SJCRH30 (cell line): ENCODE data around the gene NELL2. TPM values are rescaled to one million over a fixed set of nuclear protein-coding genes. Genes with fewer than 3 reads are reported as not detected.
A peak's percentile ranks its signal among the peaks of the same experiment; 100 is the strongest.
"Not testable (repeated sequence)": the region's sequence is repeated elsewhere in the genome, so short reads cannot be mapped to it uniquely, and the experiment has no call there.

Experiments
- DNase-seq, 2 experiments: peaks; one replicate each; pipeline ENCODE4 v3.0.0-alpha.2; 2015 to 2020
- H3K27ac ChIP-seq: fragments of 250-450 bp; sonication (Bioruptor Pico); 2 replicates; pipeline ENCODE4 v1.5.1; 2020; ENCODE audit warnings: mild to moderate bottlenecking, moderate library complexity
- H3K27me3 ChIP-seq: fragments of 250-450 bp; sonication (Bioruptor Pico); 2 replicates; pipeline ENCODE4 v1.5.1; 2020; ENCODE audit warnings: mild to moderate bottlenecking, moderate library complexity
- H3K36me3 ChIP-seq: fragments of 250-450 bp; sonication (Bioruptor Pico); 2 replicates; pipeline ENCODE4 v1.5.1; 2020; ENCODE audit warnings: mild to moderate bottlenecking, moderate library complexity
- H3K4me1 ChIP-seq: fragments of 250-450 bp; sonication (Bioruptor Pico); 2 replicates; pipeline ENCODE4 v1.5.1; 2020; ENCODE audit warnings: mild to moderate bottlenecking, moderate library complexity
- H3K4me3 ChIP-seq: fragments of 250-450 bp; sonication (Bioruptor Pico); 2 replicates; pipeline ENCODE4 v1.5.1; 2020; ENCODE audit warnings: mild to moderate bottlenecking, moderate library complexity
- H3K9me3 ChIP-seq: fragments of 250-450 bp; sonication (Bioruptor Pico); replicated peaks from 2 replicates; pipeline ENCODE4 v1.5.1; 2020; ENCODE audit warnings: mild to moderate bottlenecking, moderate library complexity
- total RNA-seq: library from RNA; depleted of rRNA; stranded (reverse); fragments of >200 nt; shearing (Covaris generic); gene quantifications from 2 replicates; pipeline ENCODE4 v1.2.3, GENCODE V29; 2014

The NELL2 gene
- total RNA-seq, 1 experiment from 2014 or later: 2.7 TPM

DNA sequence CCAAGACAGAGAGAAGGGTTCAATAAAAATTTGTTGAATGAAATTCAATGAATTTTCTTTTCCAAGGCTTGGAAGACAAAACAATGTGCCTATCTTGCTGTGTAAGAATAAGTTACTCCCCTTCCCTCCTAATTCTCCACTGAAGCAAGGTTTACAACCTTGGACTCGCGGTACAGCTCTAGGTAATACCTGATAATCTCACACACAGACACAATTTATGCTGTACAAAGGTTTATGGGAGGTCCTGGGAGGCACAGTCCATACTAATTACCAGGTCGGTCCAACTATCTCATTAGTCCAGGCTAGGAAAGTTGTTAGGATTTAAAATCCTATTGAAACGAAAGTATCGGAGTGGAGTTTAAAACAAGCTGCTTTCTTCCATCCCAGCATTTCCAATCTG lies 42.6 kb downstream of the NELL2 start:
- H3K4me3 ChIP-seq: no peak overlapping the region
- H3K9me3 ChIP-seq: no peaks in the 10 kb centered on the region; the same call in 1 of the 2 replicates
- H3K27ac ChIP-seq: no peak overlapping the region
- DNase-seq: no peak
- no peaks in the 10 kb centered on the region; the same call in 1 of the 2 replicates for H3K27me3 ChIP-seq
- H3K4me1 ChIP-seq: no peaks in the 10 kb centered on the region; the same call in 1 of the 2 replicates
- no peaks in the 10 kb centered on the region for H3K36me3 ChIP-seq

DNA sequence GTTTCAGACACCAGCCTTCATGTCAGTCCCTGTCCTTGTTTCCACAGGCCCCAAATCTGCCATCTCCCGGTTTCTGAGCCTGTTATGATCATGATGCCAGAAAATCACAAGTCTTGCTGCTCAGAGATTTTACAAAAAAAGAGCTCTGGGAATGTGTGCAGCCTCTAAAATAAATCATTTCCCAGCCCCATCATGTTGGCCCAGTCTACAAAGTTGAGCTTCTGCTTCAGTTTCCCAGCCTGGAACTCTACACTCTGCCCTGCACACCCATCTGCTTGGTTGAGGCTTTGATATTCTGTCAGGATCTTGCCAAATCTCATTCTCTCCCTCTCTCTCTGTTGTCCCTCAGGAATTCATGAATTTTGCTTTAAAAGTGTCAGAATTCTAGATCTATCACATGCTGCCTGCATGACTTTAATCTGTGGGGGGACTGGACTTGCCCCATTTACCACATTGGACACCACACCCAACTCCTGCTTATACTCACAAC lies 45.5 kb downstream of the NELL2 start:
- Histone ChIP-seq H3K27me3 (no peaks in the 10 kb centered on the region), H3K9me3 (no peaks in the 10 kb centered on the region; the same call in 1 of the 2 replicates), H3K4me1 (no peaks in the 10 kb centered on the region; the same call in 1 of the 2 replicates), H3K4me3 (no peak overlapping the region), H3K27ac (no peak overlapping the region), H3K36me3 (no peaks in the 10 kb centered on the region)
- no peak for DNase-seq

DNA sequence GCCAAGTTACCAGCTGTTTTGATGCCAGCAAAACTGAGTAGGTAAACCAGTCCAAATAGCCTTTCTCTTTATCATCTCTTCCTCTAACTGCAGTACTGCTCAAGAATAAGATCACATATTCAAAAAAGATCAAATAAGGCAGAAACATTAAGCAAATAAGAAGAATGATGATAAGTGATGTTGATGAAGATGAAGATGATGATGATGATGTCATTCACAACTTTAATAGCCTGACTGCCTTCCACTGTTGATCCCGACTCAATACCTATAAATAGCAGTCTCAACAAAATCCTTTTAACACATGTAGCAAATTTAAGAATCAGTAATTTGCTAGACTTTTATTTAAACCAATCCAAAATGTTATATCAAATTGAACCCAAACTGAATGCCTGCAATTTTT lies 47.1 kb downstream of the NELL2 start:
- Histone ChIP-seq H3K27me3 (no peaks in the 10 kb centered on the region), H3K36me3 (no peaks in the 10 kb centered on the region), H3K27ac (no peak overlapping the region), H3K4me1 (no peaks in the 10 kb centered on the region; the same call in 1 of the 2 replicates), H3K4me3 (no peak overlapping the region), H3K9me3 (no peaks in the 10 kb centered on the region; the same call in 1 of the 2 replicates)
- no peak for DNase-seq

DNA sequence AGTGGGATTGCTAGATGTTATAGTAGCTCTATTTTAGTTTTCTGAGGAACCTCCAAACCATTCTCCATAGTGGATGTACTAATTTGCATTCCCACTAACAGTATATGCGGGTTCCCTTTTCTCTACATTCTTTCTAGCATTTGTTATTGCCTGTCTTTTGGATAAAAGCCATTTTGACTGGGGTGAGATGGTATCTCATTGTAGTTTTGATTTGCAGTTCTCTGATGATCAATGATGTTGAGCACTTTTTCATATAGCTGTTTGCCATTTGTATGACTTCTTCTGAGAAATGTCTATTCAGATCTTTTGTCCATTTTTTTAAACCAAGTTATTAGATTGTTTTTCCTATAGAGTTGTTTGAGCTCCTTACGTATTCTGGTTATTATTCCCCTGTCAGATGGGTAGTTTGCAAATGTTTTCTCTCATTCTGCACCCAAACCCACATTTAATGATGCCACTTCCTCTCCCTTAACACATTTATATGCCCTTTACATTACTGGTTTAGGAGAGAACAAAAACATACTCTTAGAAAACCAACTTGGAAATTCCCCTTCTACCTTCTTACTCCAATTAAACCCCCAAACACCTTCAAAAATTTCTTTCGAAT lies 48.2 kb downstream of the NELL2 start:
- Histone ChIP-seq H3K4me3 (no peak overlapping the region), H3K4me1 (no peaks in the 10 kb centered on the region), H3K27me3 (no peaks in the 10 kb centered on the region), H3K9me3 (no peaks in the 10 kb centered on the region; the same call in 1 of the 2 replicates), H3K36me3 (no peaks in the 10 kb centered on the region), H3K27ac (no peak overlapping the region)
- no peak for DNase-seq

DNA sequence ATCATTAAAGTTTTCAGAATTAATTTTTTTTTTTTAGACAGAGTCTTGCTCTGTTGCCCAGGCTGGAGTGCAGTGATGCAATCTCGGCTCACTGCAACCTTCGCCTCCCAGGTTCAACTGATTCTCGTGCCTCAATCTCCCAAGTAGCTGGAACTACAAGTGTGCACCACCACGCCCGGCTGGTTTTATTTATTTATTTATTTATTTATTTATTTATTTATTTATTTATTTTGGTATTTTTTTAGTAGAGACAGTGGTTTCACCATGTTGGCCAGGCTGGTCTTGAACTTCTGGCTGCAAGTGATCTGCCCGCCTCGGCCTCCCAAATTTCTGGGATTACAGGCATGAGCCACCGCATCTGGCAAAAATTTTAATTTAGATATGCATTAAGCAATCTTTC lies 54.4 kb downstream of the NELL2 start:
- not testable (repeated sequence) for H3K4me3 ChIP-seq, DNase-seq, H3K36me3 ChIP-seq, H3K9me3 ChIP-seq, H3K4me1 ChIP-seq, H3K27me3 ChIP-seq, H3K27ac ChIP-seq

DNA sequence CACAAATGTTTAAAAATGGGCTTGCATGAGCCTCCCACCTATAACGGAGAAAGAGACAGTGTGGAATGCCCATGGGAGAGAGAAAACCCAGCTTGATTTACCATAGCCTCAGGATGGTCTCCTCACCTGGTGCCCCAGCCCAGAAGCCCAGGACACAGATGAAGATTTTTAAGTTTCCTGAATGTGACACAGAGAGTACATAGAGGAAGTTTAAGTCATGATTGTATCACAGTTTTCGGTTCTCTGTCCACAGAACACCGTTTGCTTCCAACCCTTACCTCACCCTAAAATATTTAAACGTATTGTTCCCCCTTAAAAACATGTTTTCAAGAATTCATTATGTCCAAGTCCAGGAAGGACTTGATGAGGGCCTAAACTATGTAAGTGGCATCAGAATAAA lies 56.2 kb downstream of the NELL2 start:
- H3K27ac ChIP-seq: no peak overlapping the region
- no peak overlapping the region for H3K4me3 ChIP-seq
- no peaks in the 10 kb centered on the region for H3K9me3 ChIP-seq
- no peaks in the 10 kb centered on the region for H3K27me3 ChIP-seq
- DNase-seq: no peak
- H3K36me3 ChIP-seq: no peaks in the 10 kb centered on the region
- H3K4me1 ChIP-seq: no peaks in the 10 kb centered on the region

DNA sequence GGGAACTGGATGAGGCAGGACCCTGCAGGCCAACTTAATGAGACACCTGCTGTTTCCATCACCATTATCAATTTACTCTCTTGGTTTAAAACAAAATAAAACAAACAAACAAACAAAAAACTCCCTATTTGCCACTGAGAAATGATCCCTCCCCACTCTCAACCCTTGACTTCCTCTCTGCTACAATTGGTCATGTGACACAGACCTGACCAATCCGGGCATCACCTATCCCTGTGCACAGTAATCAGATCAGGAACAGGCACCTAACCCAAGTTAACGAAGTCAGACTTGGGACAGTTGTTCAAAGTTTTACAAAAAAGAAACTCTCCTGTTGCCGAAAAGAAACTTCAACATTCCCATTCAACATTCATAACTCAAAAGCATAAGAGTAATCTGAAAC lies 58.4 kb downstream of the NELL2 start:
- no peaks in the 10 kb centered on the region for H3K27me3 ChIP-seq
- no peaks in the 10 kb centered on the region for H3K36me3 ChIP-seq
- H3K4me1 ChIP-seq: no peaks in the 10 kb centered on the region
- H3K9me3 ChIP-seq: no peaks in the 10 kb centered on the region
- peak in 1 of 2 experiments; percentile 14 for DNase-seq
- no peak overlapping the region for H3K27ac ChIP-seq
- H3K4me3 ChIP-seq: no peak overlapping the region

DNA sequence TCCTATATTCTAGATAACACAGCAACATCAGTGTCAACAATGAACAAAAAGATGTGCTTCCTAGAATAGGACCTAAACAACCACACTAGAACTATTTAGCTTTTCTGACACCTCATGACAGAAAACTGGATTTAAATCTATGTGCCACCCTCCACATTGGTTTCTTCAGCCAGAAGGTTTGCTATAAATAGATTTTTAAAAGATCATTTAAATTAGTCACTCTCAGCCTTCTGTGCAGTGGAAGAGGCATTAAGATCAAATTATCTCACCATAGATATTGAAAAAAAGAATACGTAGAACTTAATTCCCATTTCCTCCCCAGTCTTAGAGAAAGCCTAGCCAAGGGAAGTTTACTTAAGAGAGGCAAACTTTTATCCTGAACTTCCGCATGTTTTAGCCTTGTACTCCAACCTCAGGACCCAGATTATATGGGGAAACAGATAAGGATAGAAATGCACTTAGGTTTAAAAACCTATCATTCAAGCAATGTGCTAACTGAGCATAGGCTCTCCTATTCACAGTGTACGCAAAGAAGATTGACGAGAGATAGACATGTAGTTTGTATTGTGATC lies 59.6 kb downstream of the NELL2 start:
- no peaks in the 10 kb centered on the region for H3K27me3 ChIP-seq
- no peak overlapping the region for H3K27ac ChIP-seq
- no peaks in the 10 kb centered on the region for H3K9me3 ChIP-seq
- H3K36me3 ChIP-seq: no peaks in the 10 kb centered on the region
- no peak overlapping the region for H3K4me3 ChIP-seq
- no peak for DNase-seq
- H3K4me1 ChIP-seq: no peaks in the 10 kb centered on the region

DNA sequence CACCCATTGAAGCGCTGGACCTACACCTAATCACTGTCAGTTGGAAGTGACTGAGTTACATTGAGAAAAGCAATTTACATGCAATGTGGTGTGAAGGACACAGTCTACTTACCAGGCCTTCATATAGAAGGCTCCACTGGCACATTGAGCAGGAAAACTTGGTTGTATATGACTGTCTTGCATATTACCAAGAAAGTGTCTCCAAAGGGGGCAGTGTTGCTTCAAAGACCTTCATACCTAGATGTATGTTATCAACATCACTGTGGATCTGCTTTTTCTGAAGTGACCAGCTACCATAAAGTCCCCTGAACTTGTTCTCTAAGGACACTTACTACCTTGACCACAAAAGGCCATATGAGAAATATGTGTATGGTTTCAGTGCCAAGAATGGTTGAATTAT lies 64.1 kb downstream of the NELL2 start:
- Histone ChIP-seq H3K36me3 (no peaks in the 10 kb centered on the region), H3K4me1 (no peaks in the 10 kb centered on the region), H3K27ac (no peak overlapping the region), H3K9me3 (no peaks in the 10 kb centered on the region), H3K27me3 (no peaks in the 10 kb centered on the region), H3K4me3 (no peak overlapping the region)
- DNase-seq: peak in 1 of 2 experiments; percentile 33

DNA sequence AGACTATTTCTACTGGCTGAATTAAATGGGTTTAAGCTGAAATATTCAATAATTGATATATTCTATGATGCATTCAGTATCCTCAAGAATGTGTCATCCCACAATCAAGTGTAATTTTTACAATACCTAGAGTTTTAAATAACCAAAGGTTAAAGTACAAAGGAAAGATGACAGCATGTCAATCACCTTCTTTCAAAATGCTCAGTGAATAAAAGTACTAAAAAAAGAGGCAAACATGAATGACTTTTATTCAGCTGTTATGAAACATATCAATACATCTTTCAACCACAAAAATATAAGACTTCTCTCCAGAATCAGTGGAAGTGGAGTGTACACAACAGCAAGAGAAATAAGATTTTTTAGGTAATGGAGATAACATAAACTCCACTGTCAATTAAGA lies 72.0 kb downstream of the NELL2 start:
- Histone ChIP-seq H3K27ac (no peak overlapping the region), H3K9me3 (no peaks in the 10 kb centered on the region), H3K36me3 (no peaks in the 10 kb centered on the region), H3K4me3 (no peak overlapping the region), H3K4me1 (no peaks in the 10 kb centered on the region), H3K27me3 (no peaks in the 10 kb centered on the region)
- DNase-seq: no peak

DNA sequence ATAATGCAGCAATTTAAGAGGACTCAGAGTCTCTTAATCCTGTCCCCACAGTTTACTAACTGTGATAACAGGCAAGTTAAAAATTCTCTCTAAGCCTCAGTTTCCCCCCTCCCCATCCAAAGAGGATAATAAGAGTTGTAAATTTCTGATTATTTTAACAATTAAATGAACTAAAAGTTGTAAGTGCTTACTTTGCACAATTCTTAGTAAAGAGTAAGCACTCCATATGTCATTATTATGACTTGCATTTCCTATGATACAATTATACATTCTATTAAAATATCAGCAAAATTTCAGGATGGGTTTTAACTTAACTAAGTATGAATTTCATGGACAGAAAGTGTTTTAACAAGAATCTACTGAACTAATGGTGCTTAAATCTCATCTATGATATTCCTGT lies 80.1 kb downstream of the NELL2 start:
- H3K4me3 ChIP-seq: no peak overlapping the region
- no peaks in the 10 kb centered on the region for H3K27me3 ChIP-seq
- no peaks in the 10 kb centered on the region for H3K36me3 ChIP-seq
- H3K4me1 ChIP-seq: no peaks in the 10 kb centered on the region
- no peaks in the 10 kb centered on the region for H3K9me3 ChIP-seq
- no peak for DNase-seq
- no peak overlapping the region for H3K27ac ChIP-seq

DNA sequence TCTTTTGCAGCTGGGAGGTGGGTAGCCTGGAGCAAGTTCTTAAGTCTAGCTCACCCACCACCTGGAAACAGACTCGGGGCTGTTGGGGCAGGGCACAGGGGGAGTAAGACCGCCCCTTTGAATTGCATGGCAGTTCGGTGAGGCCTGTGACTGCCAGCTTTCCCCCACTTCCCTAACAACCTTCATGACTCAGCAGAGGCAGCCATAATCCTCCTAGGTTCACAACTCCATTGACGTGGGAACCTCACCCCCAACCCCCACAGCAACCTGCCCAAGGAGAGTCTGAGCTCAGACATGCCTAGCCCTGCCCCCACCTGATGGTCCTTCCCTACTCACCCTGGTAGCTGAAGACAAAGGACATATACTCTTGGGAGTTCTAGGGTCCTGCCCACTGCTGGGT lies 87.4 kb downstream of the NELL2 start:
- H3K27me3 ChIP-seq: no peaks in the 10 kb centered on the region
- H3K36me3 ChIP-seq: no peaks in the 10 kb centered on the region
- DNase-seq: no peak
- no peaks in the 10 kb centered on the region for H3K4me1 ChIP-seq
- H3K9me3 ChIP-seq: no peaks in the 10 kb centered on the region
- H3K4me3 ChIP-seq: no peak overlapping the region
- H3K27ac ChIP-seq: no peak overlapping the region

DNA sequence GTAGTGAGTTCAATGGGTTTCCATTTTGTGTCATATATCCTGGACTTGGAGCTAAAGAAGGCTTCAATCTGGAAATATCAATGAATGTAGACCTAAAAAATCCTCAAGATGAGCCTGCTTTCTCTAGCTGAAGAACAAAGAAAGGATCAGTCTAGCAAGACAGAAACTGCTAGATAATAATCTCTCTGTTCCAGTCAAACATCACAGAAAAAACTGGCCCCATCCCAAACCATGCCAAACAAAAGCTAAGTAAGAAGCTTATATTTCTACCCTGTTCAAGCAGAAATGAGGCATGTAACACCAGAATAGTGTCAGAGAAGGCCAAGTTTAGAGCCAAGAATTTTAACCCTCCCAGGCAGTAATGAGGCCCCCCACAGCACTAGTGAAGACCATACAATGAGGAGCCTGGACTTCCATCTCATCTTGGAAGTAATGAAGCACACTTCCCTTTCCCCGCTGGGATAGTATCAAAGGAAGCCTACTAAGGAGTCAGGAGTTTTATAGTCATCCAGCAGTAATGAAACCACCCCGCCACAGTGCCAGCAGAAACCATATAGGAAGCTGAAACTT lies 95.8 kb downstream of the NELL2 start:
- H3K9me3 ChIP-seq: no peaks in the 10 kb centered on the region
- no peaks in the 10 kb centered on the region for H3K36me3 ChIP-seq
- no peak overlapping the region for H3K27ac ChIP-seq
- no peaks in the 10 kb centered on the region for H3K27me3 ChIP-seq
- no peak overlapping the region for H3K4me3 ChIP-seq
- no peak for DNase-seq
- H3K4me1 ChIP-seq: no peaks in the 10 kb centered on the region

DNA sequence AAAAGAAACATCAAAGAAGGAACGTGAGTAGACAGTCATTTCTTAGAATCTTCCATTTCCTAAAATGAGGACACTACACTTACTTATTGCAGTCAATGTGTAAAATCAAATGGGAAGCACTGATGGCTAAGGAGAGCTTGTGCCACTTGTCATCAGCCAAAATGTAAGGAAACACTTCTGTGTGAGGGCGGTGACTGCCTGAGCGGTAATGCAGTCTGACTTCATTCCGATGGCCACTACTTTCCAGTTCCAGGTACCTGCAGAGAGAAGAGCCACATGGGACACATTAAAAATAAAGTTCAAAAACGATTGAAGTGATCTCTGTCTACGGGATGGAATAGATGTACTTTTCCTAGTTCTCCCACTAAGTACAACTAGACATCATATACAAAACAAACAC lies 96.3 kb downstream of the NELL2 start:
- Histone ChIP-seq H3K27ac (no peak overlapping the region), H3K27me3 (no peaks in the 10 kb centered on the region), H3K4me3 (no peak overlapping the region), H3K36me3 (no peaks in the 10 kb centered on the region), H3K9me3 (no peaks in the 10 kb centered on the region), H3K4me1 (no peaks in the 10 kb centered on the region)
- DNase-seq: no peak

DNA sequence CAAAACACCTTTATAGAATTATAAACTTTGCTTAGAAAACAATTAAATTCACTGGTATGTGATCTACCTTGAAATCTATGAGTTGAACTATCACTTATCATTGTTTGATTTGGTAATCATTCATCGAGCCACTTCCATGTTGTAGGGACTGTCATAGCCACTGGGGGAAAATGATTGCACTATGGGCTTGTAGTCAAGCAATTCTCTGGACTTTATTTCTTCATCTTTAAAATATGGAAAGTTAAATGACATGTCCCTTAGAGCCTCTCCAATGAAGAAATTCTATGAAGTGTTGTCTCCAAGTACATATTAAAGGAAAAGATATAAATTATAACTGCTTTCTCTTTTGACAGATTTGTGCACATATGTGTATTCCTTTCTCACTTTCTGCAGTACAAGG lies 97.3 kb downstream of the NELL2 start:
- Histone ChIP-seq H3K27me3 (no peaks in the 10 kb centered on the region), H3K9me3 (no peaks in the 10 kb centered on the region), H3K36me3 (no peaks in the 10 kb centered on the region), H3K4me1 (no peaks in the 10 kb centered on the region), H3K27ac (no peak overlapping the region), H3K4me3 (no peak overlapping the region)
- no peak for DNase-seq

DNA sequence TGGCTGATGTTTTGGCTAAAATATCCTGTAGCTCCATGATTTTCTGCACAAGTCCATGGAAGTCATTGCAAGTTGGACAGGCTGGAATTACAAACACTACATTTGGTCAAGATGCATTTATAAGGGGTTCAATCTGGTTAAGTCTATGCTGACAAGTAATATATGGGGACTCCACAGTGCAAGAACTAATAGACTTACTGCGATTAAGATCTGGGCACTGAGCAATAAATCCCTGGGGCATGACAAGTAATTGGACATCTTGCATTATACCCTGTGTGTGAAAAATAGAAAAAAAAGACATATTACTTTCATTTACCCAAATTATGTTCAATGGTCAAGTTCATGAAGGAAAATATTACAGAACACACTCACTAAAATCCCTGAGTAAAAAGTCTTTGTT lies 99.1 kb downstream of the NELL2 start:
- no peaks in the 10 kb centered on the region for H3K36me3 ChIP-seq
- H3K4me3 ChIP-seq: no peak overlapping the region
- H3K9me3 ChIP-seq: no peaks in the 10 kb centered on the region
- H3K27ac ChIP-seq: no peak overlapping the region
- DNase-seq: no peak
- no peaks in the 10 kb centered on the region for H3K4me1 ChIP-seq
- H3K27me3 ChIP-seq: no peaks in the 10 kb centered on the region
